H1 (cell line): ENCODE results near the gene RAB5A. TPM values are rescaled to one million over a fixed set of nuclear protein-coding genes. Genes with fewer than 3 reads are reported as not detected.

Source experiments
- ASH2L ChIP-seq: fragments of 200-600, 300-600 bp; sonication (generic); IDR thresholded peaks from one replicate; pipeline ENCODE4 v1.7.1; 2017; ENCODE audit warnings: low read length
- BACH1 ChIP-seq: IDR thresholded peaks from 2 replicates; pipeline ENCODE4 v1.6.1; 2012; ENCODE audit warnings: low read length, improper control_type of control experiment
- CBX5 ChIP-seq: fragments of 300-800, 300-1000 bp; sonication (generic); IDR thresholded peaks from 2 replicates; pipeline ENCODE4 v1.7.1; 2016; ENCODE audit warnings: antibody characterized with exemption, low read length, low read depth
- CHD1 ChIP-seq: IDR thresholded peaks from 2 replicates; pipeline ENCODE4 v1.6.1; 2012; ENCODE audit warnings: low read depth, low read length, improper control_type of control experiment
- CREB1 ChIP-seq: IDR thresholded peaks from 2 replicates; pipeline ENCODE4 v1.6.1; 2012; ENCODE audit warnings: inconsistent platforms
- E2F6 ChIP-seq: IDR thresholded peaks from 2 replicates; pipeline ENCODE4 v1.6.1; 2012; ENCODE audit warnings: inconsistent platforms
- EGR1 ChIP-seq: IDR thresholded peaks from 2 replicates; pipeline ENCODE4 v1.6.1; 2011; ENCODE audit warnings: low read depth, low read length, borderline replicate concordance
- KDM5A ChIP-seq: fragments of 200-600 bp; IDR thresholded peaks from 2 replicates; pipeline ENCODE4 v1.7.1; 2012; ENCODE audit warnings: mild to moderate bottlenecking, low read length, inconsistent platforms, mixed read lengths
- MAFK ChIP-seq: IDR thresholded peaks from 2 replicates; pipeline ENCODE4 v1.6.1; 2012; ENCODE audit warnings: low read depth, mild to moderate bottlenecking, improper control_type of control experiment, low read length
- PHF8 ChIP-seq: fragments of 200-600 bp; sonication (generic); conservative IDR thresholded peaks from 2 replicates; pipeline ENCODE4 v1.7.1; 2012; ENCODE audit warnings: low read depth, mild to moderate bottlenecking, inconsistent platforms, low read length, moderate library complexity
- POLR2AphosphoS5 ChIP-seq: IDR thresholded peaks from 2 replicates; pipeline ENCODE4 v1.6.1; 2011; ENCODE audit warnings: low read depth, low read length
- RAD21 ChIP-seq, 2 experiments: IDR thresholded peaks in 1 of 2; conservative IDR thresholded peaks in 1 of 2; 2 replicates each; pipeline ENCODE4 v1.6.1; 2011; ENCODE audit warnings: low read depth in 2 of 2, low read length in 2 of 2, improper control_type of control experiment in 1 of 2, inconsistent platforms in 1 of 2, mild to moderate bottlenecking in 1 of 2, moderate library complexity in 1 of 2
- RBBP5 ChIP-seq: IDR thresholded peaks from 2 replicates; pipeline ENCODE4 v1.7.1; 2012; ENCODE audit warnings: low read depth, mild to moderate bottlenecking, inconsistent platforms, low read length, moderate library complexity, borderline replicate concordance
- SAP30 ChIP-seq: fragments of 300-600 bp; sonication (generic); IDR thresholded peaks from 2 replicates; pipeline ENCODE4 v1.7.1; 2012; ENCODE audit warnings: low read length, moderate library complexity, mild to moderate bottlenecking, inconsistent platforms; ENCODE audit not compliant: insufficient read depth, insufficient replicate concordance
- SIRT6 ChIP-seq: IDR thresholded peaks from one replicate; pipeline ENCODE4 v1.7.1; 2012; ENCODE audit warnings: low read length, inconsistent platforms
- SIX5 ChIP-seq: IDR thresholded peaks from 2 replicates; pipeline ENCODE4 v1.6.1; 2011; ENCODE audit warnings: mild to moderate bottlenecking, low read depth, low read length
- TCF12 ChIP-seq: IDR thresholded peaks from 2 replicates; pipeline ENCODE4 v1.6.1; 2011; ENCODE audit warnings: low read depth, mild to moderate bottlenecking, low read length
- TEAD4 ChIP-seq: IDR thresholded peaks from 2 replicates; pipeline ENCODE4 v1.6.1; 2012; ENCODE audit warnings: low read depth, low read length, inconsistent platforms, mixed read lengths
- polyA plus RNA-seq, 7 experiments: library from polyadenylated mRNA; depleted of rRNA in 3 of 7; stranded (reverse) in 5 of 7; unstranded in 2 of 7; fragments of >200 nt in 5 of 7; fragments of 200-250 nt in 2 of 7; gene quantifications; 1 replicate in 5 of 7; 2 replicates in 1 of 7; 4 replicates in 1 of 7; pipeline versions ENCODE4 v1.2.1 to v1.2.3, GENCODE V29; 2011 to 2013; ENCODE audit warnings: missing spikeins in 2 of 7, mixed read lengths in 2 of 7
- total RNA-seq: library from RNA; stranded (reverse); fragmentation: NEBNext Ultra II Directional; extraction: Animal tissue kit (Norgen Biotek cat#: 25700); gene quantifications from 2 replicates; pipeline ENCODE4 v1.2.1, GENCODE V29; 2021

RAB5A gene
- total and polyA plus RNA-seq, 2 of the 8 experiments (the other 6 are each of a cell fraction or from before 2014, with no cell fraction given): 22.4 to 77.7 TPM

- TF ChIP-seq SAP30: peak; percentile 87
- no peak; the same call in 1 of the 2 replicates for TF ChIP-seq POLR2AphosphoS5
- no peak for TF ChIP-seq EGR1
- no peak for TF ChIP-seq SIRT6
- no peak for TF ChIP-seq MAFK
- TF ChIP-seq CREB1: no peak
- TF ChIP-seq TCF12: no peak
- no peak for TF ChIP-seq CBX5
- TF ChIP-seq PHF8: no peak; the same call in 1 of the 2 replicates
- 0 out of 4 replicates have a peak, but pooled peaks of 1 of the 2 experiments have one; percentile 4 for TF ChIP-seq RAD21 (IDR thresholded peaks at IDR 0.05 in 1 of 2, conservative IDR thresholded peaks at IDR 0.05 in 1 of 2; ENCODE audit: low read depth in 2 of 2, low read length in 2 of 2)
- TF ChIP-seq SIX5: no peak
- TF ChIP-seq E2F6: no peak
- TF ChIP-seq KDM5A: no peak
- peak; percentile 86 for TF ChIP-seq ASH2L
- no peak for TF ChIP-seq BACH1
- no peak for TF ChIP-seq CHD1
- no peak for TF ChIP-seq TEAD4
- peak; percentile 26; the same call in 1 of the 2 replicates for TF ChIP-seq RBBP5
- TF ChIP-seq, all 59 proteins: peak for 11
Observed at GRCh38 chr3:19947549-19948225, 790 bp downstream of the RAB5A start (continued).
